ENCODE results near the gene NF1.

GRCh38 chr17:31130286-31131224 lies 35.8 kb downstream of the NF1 start:
- TF ChIP-seq CTCF (IDR thresholded peaks at IDR 0.05), result no peak
- no peak for TF ChIP-seq JUN (IDR thresholded peaks at IDR 0.05)
- TF ChIP-seq EP300 (IDR thresholded peaks at IDR 0.05), result no peak
- TF ChIP-seq POLR2A (IDR thresholded peaks at IDR 0.05; ENCODE audit: low read length), result no peak; the same call in 1 of the 2 replicates
- TF ChIP-seq RFX5 (IDR thresholded peaks at IDR 0.05), result no peak
- no peak for TF ChIP-seq REST (IDR thresholded peaks at IDR 0.05)
